ENCODE measurements around the gene TUBA1C.

TUBA1C gene

DNA sequence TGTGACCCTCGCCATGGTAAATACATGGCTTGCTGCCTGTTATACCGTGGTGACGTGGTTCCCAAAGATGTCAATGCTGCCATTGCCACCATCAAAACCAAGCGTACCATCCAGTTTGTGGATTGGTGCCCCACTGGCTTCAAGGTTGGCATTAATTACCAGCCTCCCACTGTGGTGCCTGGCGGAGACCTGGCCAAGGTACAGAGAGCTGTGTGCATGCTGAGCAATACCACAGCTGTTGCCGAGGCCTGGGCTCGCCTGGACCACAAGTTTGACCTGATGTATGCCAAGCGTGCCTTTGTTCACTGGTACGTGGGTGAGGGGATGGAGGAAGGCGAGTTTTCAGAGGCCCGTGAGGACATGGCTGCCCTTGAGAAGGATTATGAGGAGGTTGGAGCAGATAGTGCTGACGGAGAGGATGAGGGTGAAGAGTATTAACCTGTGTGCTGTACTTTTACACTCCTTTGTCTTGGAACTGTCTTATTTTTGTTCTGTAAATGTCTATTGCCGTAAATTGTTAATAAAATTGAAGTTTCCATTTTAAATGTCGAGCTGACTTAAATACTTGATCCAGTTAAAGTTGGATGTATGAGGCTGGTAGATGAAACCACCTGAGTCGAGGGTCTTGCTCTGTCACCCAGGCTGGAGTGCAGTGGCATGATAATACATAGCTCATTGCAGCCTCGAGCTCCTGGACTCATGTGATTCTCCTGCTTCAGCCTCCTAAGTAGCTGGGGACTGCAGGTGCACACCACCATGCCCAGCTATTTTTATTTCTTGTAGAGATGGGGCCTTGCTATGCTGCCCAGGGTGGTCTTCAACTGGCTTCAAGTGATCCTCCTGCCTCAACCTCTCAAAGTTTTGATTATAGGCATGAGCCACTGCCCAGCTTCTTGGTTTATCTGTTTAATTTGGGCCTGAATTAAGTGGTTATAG, 8.2 kb downstream of the TUBA1C start:
- Mint-ChIP-seq H3K9me3 (no peaks in the 10 kb centered on the region), H3K36me3 (ENCODE audit: low read depth) (peaks cover 42% of the 10 kb centered on the region), H3K4me3 (no peak overlapping the region), H3K27ac (no peak overlapping the region), H3K4me1 (peaks cover 4% of the 10 kb centered on the region), H3K27me3 (ENCODE audit: low read depth, poor library complexity) (peaks cover 10% of the 10 kb centered on the region)
- TF ChIP-seq, protein P1, sequence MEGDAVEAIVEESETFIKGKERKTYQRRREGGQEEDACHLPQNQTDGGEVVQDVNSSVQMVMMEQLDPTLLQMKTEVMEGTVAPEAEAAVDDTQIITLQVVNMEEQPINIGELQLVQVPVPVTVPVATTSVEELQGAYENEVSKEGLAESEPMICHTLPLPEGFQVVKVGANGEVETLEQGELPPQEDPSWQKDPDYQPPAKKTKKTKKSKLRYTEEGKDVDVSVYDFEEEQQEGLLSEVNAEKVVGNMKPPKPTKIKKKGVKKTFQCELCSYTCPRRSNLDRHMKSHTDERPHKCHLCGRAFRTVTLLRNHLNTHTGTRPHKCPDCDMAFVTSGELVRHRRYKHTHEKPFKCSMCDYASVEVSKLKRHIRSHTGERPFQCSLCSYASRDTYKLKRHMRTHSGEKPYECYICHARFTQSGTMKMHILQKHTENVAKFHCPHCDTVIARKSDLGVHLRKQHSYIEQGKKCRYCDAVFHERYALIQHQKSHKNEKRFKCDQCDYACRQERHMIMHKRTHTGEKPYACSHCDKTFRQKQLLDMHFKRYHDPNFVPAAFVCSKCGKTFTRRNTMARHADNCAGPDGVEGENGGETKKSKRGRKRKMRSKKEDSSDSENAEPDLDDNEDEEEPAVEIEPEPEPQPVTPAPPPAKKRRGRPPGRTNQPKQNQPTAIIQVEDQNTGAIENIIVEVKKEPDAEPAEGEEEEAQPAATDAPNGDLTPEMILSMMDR (IDR thresholded peaks at IDR 0.05) = no peak
- no peak for DNase-seq

DNA sequence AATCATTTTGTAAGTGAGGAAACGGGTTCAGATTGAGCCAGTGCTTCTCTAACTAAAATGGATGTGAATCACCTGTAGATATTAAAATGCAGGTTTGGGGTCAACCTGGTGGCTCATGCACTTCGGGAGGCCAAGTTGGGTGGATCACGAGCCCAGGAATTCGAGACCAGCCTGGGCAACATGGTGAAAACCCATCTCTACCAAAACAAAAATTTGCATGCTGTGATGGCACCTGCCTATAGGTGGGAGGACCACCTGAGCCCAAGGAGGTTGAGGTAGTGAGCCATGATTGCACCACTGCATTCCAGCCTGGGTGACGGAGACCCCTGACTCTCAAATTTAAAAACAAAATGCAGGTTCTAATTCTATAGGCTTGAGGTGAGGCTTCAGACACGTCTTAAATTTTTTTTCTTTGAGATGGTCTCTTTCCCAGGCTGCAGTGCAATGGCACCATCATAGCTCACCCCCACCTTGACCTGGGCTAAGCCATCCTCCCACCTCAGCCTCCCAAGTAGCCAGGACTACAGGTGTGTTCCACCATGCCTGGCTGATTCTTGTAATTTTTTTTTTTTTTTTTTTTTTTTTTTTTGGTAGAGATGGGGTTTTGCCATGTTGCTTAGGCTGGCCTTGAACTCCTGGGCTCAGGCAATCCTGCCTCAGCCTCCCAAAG, 9.0 kb downstream of the TUBA1C start:
- Mint-ChIP-seq H3K27ac (no peak overlapping the region), H3K4me3 (no peak overlapping the region), H3K4me1 (no peaks in the 10 kb centered on the region), H3K9me3 (no peaks in the 10 kb centered on the region), H3K36me3 (ENCODE audit: low read depth) (peaks cover 37% of the 10 kb centered on the region), H3K27me3 (ENCODE audit: low read depth, poor library complexity) (peaks cover 10% of the 10 kb centered on the region)
- DNase-seq = no peak
- TF ChIP-seq, protein P1 (IDR thresholded peaks at IDR 0.05) = no peak

DNA sequence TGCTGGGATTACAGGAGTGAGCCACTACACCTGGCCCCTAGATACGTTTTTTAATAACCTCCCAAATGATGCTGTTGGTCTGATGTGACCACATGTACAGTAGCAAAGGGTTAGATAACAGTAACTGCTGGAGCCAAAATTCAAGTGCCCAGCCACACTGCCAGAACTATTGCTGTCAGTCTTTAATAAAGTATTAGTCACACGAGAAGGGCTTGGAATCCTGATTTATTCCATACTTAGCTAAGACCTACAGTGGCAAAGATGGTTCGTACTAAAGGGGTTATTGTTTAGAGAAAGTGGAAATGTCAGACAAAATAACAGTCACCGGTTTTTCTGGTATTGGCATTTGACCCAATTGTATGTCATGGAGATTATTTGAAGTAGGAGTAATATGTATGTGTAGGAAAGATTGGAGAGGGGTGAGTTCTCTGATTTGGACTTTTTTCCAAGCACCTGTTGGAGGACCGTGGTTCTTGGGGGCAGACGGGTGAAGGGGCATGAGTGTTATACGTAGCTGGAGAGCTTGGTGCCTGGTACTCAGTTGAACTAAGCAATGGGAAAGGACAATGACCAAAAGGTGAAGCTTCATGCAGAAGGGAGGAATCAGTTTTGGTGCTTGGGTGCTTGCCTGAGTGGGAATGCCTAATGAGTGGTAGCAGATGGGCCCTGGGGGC, 9.7 kb downstream of the TUBA1C start:
- peaks cover 2% of the 10 kb centered on the region for H3K4me1 Mint-ChIP-seq
- no peak for DNase-seq
- peaks cover 10% of the 10 kb centered on the region for H3K27me3 Mint-ChIP-seq (ENCODE audit: low read depth, poor library complexity)
- H3K36me3 Mint-ChIP-seq (ENCODE audit: low read depth) = peaks cover 30% of the 10 kb centered on the region
- H3K9me3 Mint-ChIP-seq = peaks cover 3% of the 10 kb centered on the region
- TF ChIP-seq, protein P1 (IDR thresholded peaks at IDR 0.05) = no peak
- H3K27ac Mint-ChIP-seq = no peak overlapping the region
- H3K4me3 Mint-ChIP-seq = no peak overlapping the region

DNA sequence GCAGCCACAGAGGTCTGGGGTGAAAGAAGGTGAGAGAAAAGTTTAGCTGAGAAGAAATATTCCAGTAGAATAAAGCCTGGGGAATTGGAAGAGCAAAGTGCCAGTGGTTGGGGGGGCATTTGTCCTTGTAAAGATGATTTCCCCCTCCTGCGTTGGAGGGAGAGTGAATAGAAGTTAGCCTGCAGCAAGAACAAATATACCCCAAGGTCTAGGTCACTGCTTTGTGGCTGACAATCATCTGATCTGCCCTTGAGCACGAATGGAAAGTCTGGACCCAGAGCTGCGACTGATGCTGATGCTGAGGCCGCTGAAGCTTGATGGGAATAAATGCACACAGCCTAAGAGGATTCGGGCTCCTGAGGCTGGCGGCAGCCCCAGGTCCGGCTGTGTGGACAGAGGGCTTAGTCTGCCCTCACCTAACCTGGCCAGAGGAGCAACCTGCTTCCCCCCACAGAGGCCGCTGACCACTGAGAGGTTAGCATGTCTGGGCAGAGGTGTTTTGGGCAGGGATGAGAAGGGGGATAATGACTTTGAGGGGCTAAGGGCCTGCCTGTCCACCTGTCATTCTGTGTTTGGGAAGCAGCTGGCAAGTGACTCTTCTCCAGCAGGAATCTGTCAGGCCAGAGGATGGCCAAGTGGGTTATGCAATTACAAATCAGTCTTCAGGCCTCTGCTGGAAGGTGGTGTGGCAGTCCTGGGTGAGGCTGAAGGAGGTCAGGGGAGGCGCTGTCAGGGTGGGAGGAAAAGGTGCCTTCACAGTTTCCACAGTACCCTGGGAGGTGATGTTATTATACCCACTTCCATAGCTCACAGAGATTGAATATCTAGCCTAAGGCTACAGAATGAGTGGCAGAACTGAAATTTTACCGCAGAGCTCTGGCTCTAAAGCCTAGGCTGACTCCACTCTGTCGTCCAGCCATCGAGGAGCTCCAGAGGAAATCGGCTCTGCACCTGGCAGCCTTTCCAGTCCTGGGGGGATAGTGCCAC, 11.7 kb downstream of the TUBA1C start:
- DNase-seq = no peak
- peaks cover 15% of the 10 kb centered on the region for H3K4me1 Mint-ChIP-seq
- H3K27ac Mint-ChIP-seq = peak overlapping the region; percentile 12
- peaks cover 10% of the 10 kb centered on the region for H3K27me3 Mint-ChIP-seq (ENCODE audit: low read depth, poor library complexity)
- peaks cover 12% of the 10 kb centered on the region for H3K36me3 Mint-ChIP-seq (ENCODE audit: low read depth)
- TF ChIP-seq, protein P1 (IDR thresholded peaks at IDR 0.05) = no peak
- peaks cover 3% of the 10 kb centered on the region for H3K9me3 Mint-ChIP-seq
- no peak overlapping the region for H3K4me3 Mint-ChIP-seq

DNA sequence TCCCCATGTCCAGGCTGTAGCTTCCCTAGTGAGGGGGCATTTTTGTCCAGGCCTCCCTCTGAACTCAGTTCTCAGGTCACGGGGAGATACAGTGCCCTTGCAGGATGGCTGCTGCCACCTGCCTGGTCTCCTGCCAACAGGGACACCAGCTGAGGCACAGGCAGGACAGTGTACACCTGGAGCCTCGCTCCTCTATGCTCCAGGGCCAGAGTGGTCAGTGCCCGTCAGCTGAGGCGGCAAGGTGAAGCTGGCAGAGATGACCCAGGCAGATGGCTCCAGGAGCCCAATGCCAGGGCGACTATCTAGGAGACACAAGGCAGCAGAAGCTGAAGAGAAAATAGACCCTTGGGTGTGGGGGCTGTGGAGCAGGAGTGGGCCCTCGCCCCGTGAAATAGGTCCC, 12.6 kb downstream of the TUBA1C start:
- Mint-ChIP-seq H3K4me3 (no peak overlapping the region), H3K36me3 (ENCODE audit: low read depth) (peaks cover 9% of the 10 kb centered on the region), H3K27ac (no peak overlapping the region), H3K9me3 (peaks cover 3% of the 10 kb centered on the region), H3K4me1 (peaks cover 15% of the 10 kb centered on the region), H3K27me3 (ENCODE audit: low read depth, poor library complexity) (peaks cover 10% of the 10 kb centered on the region)
- no peak for DNase-seq
- TF ChIP-seq, protein P1 (IDR thresholded peaks at IDR 0.05) = no peak

Data from nephron progenitor cell (in vitro differentiated cells).